HG03565 (cell line): ENCODE measurements around the gene NKX6-2.
"Not testable (repeated sequence)": the region's sequence is repeated elsewhere in the genome, so short reads cannot be mapped to it uniquely, and the experiment has no call there.

Experiments
- ATAC-seq: cut with Tn5 transposase; IDR thresholded peaks from one replicate; pipeline ENCODE4 v1.9.1; 2021; ENCODE audit warnings: mild to moderate bottlenecking, moderate library complexity; ENCODE audit not compliant: unreplicated experiment

NKX6-2 gene

DNA sequence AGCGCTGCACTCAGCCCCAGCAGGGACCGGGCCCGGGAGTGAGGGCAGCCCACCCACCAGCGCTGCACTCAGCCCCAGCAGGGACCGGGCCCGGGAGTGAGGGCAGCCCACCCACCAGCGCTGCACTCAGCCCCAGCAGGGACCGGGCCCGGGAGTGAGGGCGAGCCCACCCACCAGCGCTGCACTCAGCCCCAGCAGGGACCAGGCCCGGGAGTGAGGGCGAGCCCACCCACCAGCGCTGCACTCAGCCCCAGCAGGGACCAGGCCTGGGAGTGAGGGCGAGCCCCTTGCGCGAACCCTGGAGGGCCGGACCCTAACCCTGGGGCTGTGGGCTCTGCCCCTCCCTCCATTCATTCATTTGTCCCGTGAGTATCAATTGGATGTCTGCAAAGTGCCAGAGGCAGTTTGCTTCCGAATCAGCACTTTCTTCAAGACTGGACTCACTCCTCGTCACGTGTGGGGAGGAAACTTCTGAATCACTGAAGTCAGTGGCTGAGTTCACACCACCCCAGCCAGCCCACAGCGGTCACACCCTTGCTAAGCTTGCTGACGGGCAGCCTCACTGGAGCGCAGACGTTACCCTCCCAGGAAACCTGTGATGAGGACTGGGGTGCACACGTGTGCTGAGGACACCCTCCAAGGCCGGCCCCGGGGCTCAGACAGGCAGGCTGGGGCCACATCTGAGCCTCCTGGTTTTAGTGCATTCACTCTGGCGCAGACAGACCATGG lies 42.6 kb downstream of the NKX6-2 start:
- ATAC-seq = not testable (repeated sequence)

DNA sequence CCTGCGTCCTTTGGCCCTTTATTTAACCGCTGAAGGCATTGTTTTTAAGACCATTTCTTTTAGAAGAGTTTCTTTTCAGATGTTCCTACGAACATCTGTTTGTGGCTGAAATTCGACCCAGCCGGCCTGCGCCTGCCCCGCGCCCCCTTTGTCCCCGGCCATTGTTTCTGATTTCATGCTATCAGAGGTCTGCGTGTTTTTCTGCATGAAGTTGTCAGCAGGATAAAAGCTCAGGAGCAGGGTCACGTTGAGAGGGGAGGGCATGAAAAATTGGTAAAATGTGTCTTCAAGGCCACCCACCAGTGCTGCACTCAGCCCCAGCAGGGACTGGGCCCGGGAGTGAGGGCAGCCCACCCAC lies 43.1 kb downstream of the NKX6-2 start:
- ATAC-seq = no peak

- ATAC-seq = no peak
Measured at GRCh38 chr10:132742167-132742836, 43.6 kb downstream of the NKX6-2 start.

- ATAC-seq = no peak
Measured at GRCh38 chr10:132740588-132740987, 45.4 kb downstream of the NKX6-2 start.

DNA sequence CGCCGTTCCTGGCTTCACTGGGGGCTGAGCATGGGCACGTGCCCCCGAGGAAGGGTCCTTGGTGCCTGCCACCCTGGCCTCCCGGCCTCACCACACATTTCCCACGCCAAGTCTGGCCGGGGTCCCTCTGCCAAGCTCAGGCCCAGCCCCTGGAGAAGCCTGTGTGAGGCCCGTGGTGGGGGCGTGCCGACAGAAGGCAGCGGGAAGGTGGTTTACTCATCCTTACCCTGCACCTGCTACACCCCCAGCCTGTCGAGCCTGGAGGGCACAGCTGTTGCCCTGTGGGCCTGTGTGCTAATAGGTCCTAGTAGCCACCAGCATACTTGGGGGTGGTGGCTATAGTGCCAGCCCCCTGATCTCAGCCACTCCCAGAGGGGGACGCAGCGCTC lies 46.7 kb downstream of the NKX6-2 start:
- no peak for ATAC-seq

DNA sequence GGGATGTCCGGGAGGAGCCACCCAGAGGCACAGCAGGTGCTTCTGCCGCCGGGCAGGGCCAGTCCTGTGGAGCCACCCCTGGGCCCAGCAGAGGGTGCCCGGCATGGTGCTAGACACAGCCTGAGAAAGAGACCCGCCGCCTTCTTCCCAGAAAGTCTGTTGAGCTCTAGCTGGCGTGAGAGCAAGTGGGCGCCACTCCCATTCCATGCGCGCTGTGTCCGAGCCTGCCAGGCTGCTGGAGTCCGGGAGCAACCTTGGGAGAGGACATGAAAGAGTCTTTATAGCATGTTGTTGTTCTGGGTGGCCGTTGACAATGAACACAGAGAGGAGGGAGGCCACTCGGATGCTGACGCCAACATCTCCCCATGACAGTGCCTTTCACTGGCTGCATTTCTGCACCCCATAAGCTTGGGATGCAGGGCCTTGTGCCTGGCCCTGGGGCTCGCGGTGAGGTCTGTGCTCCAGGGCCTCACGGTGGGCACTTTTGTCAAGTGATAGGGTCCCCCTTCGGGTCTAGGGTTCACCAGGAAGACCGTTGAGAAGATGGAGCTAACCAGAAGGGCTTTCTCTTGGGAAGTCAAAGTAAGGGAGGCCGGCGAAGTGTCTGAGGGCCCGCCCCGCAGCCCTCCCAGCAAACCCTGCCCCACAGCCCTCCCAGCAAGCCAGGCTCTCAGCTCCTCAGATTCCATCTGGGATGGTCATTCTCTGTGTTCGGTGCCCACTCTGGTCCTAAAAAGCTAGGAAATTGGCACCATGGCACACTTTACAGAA lies 47.3 kb downstream of the NKX6-2 start:
- no peak for ATAC-seq

DNA sequence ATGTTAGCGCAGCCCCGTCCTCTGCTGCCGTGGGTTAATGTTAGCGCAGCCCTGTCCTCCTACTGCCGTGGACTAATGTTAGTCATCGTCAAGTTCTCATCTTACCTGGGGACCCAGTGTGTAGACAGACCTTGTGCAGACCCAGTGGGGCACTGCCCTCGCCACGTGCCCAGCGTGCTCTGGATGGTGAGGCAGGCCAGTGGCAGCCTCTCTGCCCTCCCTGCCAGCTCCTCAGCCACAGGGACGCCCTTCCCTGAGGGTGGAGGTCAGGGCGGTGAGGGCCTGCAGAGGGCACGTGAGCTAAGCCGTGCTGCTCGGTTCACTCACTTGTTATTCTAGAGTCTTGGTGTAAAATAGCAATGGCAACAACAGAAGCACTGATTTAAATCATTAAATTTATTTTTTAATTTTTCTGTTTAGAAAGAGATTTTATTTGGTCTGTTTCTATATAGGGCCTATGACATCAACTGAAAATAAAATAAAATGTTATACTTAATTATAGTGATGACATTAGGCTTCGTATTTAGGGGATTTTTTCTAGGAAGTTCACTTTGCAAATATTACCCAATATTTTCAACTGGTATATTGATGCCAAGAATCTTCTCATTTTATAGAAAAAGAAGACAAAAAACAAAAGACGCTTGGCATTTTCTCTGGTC lies 48.4 kb downstream of the NKX6-2 start:
- ATAC-seq = no peak

DNA sequence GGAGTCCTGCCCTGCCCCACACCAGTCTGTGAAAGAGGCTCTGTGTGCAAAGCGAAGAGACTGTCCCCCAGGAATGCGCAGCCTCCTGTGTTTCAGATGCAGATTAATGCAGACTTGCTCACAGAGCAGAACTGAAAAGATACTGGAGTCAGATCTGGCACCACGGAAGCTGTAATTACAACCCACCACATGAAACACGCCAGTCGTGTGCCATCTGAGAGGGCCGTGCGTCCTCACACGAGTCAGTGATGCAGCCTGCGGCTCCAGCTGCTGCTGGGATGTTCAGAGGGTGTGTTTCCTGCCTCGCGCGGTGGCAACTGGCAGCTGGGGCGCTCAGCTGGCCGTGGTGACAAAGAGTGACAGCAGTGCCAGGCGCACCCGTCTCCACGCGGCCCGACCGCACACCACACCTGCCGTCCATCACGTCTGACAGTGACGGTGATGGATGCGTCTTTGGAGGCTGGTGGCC lies 50.0 kb downstream of the NKX6-2 start:
- no peak for ATAC-seq

GRCh38 chr10:132735341-132735775 lies 50.6 kb downstream of the NKX6-2 start:
- ATAC-seq = no peak

GRCh38 chr10:132733926-132734325 lies 52.0 kb downstream of the NKX6-2 start:
- no peak for ATAC-seq
